Measurements from ENCODE around the gene EGFL7. TPM values are rescaled to one million over a fixed set of nuclear protein-coding genes. Genes with fewer than 3 reads are reported as not detected.
A peak's percentile ranks its signal among the peaks of the same experiment; 100 is the strongest.

EGFL7 gene
- polyA plus RNA-seq, 1 of the 3 experiments (the other 2 are of a cell fraction) = 43.0 TPM

DNA sequence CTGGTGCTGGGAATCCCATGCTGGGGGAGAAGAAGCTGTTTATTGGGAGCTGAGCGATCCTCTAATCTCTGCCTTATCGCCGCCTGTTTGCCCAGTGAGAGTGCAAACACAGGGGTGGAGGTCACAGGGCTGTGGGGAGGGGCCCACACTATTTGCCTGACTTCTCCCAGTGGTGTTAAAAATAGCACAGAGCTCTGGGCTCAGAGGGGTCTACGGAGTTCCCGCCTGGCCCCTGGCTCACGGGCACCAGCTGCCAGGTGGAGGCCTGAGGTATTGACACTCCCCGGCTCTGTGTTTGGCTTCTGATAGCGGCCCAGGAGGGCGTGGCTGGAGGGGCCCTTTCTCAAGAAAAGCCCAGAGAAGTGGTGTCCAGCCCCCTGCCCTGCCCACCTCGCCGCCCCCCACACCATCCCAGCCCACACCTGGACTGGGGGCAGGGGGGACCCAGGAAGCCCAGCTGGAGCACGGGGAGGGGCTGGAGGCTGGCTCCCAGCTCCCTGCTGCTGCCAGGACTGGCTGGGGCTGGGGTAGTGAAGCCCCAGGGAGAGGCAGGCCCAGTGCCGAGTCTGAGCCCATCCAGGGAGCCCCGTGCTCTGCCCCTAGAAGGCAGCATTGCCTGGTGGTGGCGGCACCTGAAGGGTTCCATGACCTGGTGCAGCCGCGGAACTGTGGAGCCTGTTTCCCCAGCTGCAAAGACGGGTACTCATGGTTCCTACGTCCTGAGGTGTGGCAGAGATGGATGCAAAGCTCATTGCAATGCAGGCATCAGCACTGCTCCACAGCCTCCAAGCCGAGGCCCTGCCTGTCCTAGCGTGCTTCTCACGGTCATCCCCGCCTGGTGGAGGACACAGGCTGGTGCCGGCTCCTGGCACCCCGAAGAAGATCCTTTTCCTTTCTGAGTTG is 35.7 kb upstream of the EGFL7 start:
- H3K27me3 ChIP-seq (ENCODE audit: insufficient read depth) = no peaks in the 10 kb centered on the region
- TF ChIP-seq, protein P1, sequence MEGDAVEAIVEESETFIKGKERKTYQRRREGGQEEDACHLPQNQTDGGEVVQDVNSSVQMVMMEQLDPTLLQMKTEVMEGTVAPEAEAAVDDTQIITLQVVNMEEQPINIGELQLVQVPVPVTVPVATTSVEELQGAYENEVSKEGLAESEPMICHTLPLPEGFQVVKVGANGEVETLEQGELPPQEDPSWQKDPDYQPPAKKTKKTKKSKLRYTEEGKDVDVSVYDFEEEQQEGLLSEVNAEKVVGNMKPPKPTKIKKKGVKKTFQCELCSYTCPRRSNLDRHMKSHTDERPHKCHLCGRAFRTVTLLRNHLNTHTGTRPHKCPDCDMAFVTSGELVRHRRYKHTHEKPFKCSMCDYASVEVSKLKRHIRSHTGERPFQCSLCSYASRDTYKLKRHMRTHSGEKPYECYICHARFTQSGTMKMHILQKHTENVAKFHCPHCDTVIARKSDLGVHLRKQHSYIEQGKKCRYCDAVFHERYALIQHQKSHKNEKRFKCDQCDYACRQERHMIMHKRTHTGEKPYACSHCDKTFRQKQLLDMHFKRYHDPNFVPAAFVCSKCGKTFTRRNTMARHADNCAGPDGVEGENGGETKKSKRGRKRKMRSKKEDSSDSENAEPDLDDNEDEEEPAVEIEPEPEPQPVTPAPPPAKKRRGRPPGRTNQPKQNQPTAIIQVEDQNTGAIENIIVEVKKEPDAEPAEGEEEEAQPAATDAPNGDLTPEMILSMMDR (IDR thresholded peaks at IDR 0.05) = peak; percentile 16
- TF ChIP-seq GABPA (IDR thresholded peaks at IDR 0.05; ENCODE audit: low read depth) = no peak
- H2AFZ ChIP-seq (ENCODE audit: low read depth) = no peak overlapping the region
- POLR2A ChIA-PET = no interaction called here
- peaks cover 9 to 16% of the 10 kb centered on the region in 2 experiments; a peak in 1 of 4 replicates for H3K4me1 ChIP-seq (ENCODE audit: control insufficient read depth in 1 of 2, insufficient read depth in 2 of 2, low read depth in 1 of 2, low read length in 1 of 2)
- 80% methylated on average over 11 of the region's 25 CpGs for WGBS (ENCODE audit: low lambda C conversion rate)
- CTCF ChIA-PET = interaction anchor here (1.3 to 9.0 kb wide), 3 partner anchors 9 to 140 kb away, joined by 4 to 320 read pairs (median 14); no protein-coding TSS in a partner anchor
- no peak for DNase-seq
- H3K9me2 ChIP-seq = no peaks in the 10 kb centered on the region
- H3K4me2 ChIP-seq = no peak overlapping the region
- no peaks in the 10 kb centered on the region for H3K79me2 ChIP-seq (ENCODE audit: insufficient read depth)
- H3K4me3 ChIP-seq (ENCODE audit: low read depth in 2 of 2, low read length in 1 of 2) = no peak overlapping the region
- peaks cover 9% of the 10 kb centered on the region for H3F3A ChIP-seq (replicated peaks; ENCODE audit: insufficient read depth)
- no peaks in the 10 kb centered on the region for H3K9me3 ChIP-seq
- H3K9ac ChIP-seq = no peak overlapping the region
- no peak overlapping the region for H3K27ac ChIP-seq (ENCODE audit: low read depth in 2 of 2, low read length in 1 of 2)
- H3K36me3 ChIP-seq (replicated peaks in 1 of 2; ENCODE audit: control insufficient read depth in 1 of 2, insufficient read depth in 2 of 2, low read length in 1 of 2) = no peaks in the 10 kb centered on the region
- H4K20me1 ChIP-seq (ENCODE audit: insufficient read depth) = no peaks in the 10 kb centered on the region

DNA sequence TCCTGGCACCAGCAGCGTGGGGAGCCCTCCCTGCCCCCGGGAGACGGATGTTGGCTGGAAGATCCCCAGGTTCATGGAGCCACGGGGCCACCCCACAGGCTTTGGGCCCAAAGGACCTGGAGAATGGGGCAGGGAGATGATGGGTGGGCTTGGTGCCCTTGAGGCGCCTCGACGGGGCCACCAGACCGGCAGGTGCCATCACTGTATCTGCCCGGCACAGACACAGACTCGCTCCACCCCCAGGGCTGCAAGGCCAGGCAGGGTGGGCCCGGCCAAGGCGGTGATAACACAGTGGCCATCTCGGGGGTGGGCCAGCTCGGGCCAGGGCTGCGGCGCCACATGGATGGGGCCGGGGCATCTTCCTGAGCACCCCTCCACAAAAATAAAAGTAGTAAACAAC is 35.0 kb upstream of the EGFL7 start:
- Histone ChIP-seq H3K9me3 (no peaks in the 10 kb centered on the region), H3K4me1 (ENCODE audit: control insufficient read depth in 1 of 2, insufficient read depth in 2 of 2, low read depth in 1 of 2, low read length in 1 of 2) (peaks cover 9 to 16% of the 10 kb centered on the region in 2 experiments; a peak in 1 of 4 replicates), H2AFZ (ENCODE audit: low read depth) (no peak overlapping the region), H3K4me3 (ENCODE audit: low read depth in 2 of 2, low read length in 1 of 2) (no peak overlapping the region), H3K4me2 (no peak overlapping the region), H3K79me2 (ENCODE audit: insufficient read depth) (no peaks in the 10 kb centered on the region), H3K36me3 (replicated peaks in 1 of 2; ENCODE audit: control insufficient read depth in 1 of 2, insufficient read depth in 2 of 2, low read length in 1 of 2) (no peaks in the 10 kb centered on the region), H3K9ac (no peak overlapping the region), H3K27me3 (ENCODE audit: insufficient read depth) (peaks cover 4% of the 10 kb centered on the region), H4K20me1 (ENCODE audit: insufficient read depth) (no peaks in the 10 kb centered on the region), H3K27ac (ENCODE audit: low read depth in 2 of 2, low read length in 1 of 2) (no peak overlapping the region), H3F3A (replicated peaks; ENCODE audit: insufficient read depth) (peaks cover 9% of the 10 kb centered on the region), H3K9me2 (no peaks in the 10 kb centered on the region)
- POLR2A ChIA-PET = no interaction called here
- DNase-seq = no peak
- TF ChIP-seq RXRA (IDR thresholded peaks at IDR 0.05; ENCODE audit: borderline replicate concordance, low read depth) (no peak), FOSL2 (IDR thresholded peaks at IDR 0.05; ENCODE audit: borderline replicate concordance, low read depth) (no peak), TCF12 (IDR thresholded peaks at IDR 0.05) (no peak), NRF1 (IDR thresholded peaks at IDR 0.05; ENCODE audit: low read depth, low read length) (no peak), GATA2 (CRISPR knock-in tag; IDR thresholded peaks at IDR 0.05) (no peak), FOXJ3 (CRISPR knock-in tag; IDR thresholded peaks at IDR 0.05) (no peak), CHD2 (IDR thresholded peaks at IDR 0.05; ENCODE audit: low read length, partially characterized antibody) (no peak), NFIC (IDR thresholded peaks at IDR 0.05; ENCODE audit: borderline replicate concordance) (no peak)
- TF ChIP-seq, protein P2, sequence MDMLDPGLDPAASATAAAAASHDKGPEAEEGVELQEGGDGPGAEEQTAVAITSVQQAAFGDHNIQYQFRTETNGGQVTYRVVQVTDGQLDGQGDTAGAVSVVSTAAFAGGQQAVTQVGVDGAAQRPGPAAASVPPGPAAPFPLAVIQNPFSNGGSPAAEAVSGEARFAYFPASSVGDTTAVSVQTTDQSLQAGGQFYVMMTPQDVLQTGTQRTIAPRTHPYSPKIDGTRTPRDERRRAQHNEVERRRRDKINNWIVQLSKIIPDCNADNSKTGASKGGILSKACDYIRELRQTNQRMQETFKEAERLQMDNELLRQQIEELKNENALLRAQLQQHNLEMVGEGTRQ (IDR thresholded peaks at IDR 0.05; ENCODE audit: borderline replicate concordance, low read depth, low read length) = no peak
- TF ChIP-seq, protein P3, sequence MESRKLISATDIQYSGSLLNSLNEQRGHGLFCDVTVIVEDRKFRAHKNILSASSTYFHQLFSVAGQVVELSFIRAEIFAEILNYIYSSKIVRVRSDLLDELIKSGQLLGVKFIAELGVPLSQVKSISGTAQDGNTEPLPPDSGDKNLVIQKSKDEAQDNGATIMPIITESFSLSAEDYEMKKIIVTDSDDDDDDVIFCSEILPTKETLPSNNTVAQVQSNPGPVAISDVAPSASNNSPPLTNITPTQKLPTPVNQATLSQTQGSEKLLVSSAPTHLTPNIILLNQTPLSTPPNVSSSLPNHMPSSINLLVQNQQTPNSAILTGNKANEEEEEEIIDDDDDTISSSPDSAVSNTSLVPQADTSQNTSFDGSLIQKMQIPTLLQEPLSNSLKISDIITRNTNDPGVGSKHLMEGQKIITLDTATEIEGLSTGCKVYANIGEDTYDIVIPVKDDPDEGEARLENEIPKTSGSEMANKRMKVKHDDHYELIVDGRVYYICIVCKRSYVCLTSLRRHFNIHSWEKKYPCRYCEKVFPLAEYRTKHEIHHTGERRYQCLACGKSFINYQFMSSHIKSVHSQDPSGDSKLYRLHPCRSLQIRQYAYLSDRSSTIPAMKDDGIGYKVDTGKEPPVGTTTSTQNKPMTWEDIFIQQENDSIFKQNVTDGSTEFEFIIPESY (IDR thresholded peaks at IDR 0.05; ENCODE audit: borderline replicate concordance, low read depth) = no peak
- CTCF ChIA-PET = interaction anchor here (1.0 to 9.0 kb wide), 5 partner anchors 10 to 141 kb away, joined by 4 to 320 read pairs (median 5); no protein-coding TSS in a partner anchor
- WGBS (ENCODE audit: low lambda C conversion rate) = 84% methylated on average over 5 of the region's 17 CpGs

Data from SK-N-SH (cell line).